ENCODE results near the gene FOXO1.

The FOXO1 gene

DNA sequence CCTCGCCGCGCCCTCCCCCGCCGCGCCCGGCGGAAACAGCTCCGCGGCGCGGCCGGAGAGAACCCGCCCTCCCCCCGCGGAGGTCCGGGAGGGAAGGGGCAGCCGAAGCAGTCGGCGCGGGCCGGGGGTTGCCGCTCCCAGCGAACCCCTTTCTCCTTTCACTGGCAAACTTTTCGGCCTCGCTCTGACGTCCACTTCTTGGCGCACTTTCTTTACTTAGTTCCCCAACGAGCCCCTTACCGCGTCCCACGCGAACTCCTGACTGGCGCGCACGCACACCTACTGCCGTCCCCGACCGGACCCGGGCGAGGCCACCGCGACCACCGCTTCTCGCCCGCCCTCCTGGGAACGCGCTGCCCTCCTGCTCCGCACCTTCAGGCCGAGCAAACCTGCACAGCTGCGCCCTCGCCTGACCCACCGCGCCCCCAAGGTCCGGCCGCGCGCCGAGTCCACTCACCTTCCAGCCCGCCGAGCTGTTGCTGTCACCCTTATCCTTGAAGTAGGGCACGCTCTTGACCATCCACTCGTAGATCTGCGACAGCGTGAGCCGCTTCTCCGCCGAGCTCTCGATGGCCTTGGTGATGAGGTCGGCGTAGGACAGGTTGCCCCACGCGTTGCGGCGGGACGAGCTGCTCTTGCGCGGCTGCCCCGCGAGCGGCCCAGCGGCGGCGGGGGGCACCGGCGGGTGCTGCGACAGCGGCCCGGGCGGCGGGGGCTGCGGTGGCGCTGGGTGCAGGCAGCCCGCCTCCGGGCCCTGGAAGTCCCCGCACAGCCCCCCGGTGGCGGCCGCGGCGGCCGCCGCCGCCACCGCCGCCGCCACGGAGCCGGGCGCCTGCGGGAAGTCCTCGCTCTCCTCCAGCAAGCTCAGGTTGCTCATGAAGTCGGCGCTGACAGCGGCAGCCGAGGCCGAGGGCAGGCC is 1.1 kb downstream of the FOXO1 start:
- peak; percentile 36 for DNase-seq

DNA sequence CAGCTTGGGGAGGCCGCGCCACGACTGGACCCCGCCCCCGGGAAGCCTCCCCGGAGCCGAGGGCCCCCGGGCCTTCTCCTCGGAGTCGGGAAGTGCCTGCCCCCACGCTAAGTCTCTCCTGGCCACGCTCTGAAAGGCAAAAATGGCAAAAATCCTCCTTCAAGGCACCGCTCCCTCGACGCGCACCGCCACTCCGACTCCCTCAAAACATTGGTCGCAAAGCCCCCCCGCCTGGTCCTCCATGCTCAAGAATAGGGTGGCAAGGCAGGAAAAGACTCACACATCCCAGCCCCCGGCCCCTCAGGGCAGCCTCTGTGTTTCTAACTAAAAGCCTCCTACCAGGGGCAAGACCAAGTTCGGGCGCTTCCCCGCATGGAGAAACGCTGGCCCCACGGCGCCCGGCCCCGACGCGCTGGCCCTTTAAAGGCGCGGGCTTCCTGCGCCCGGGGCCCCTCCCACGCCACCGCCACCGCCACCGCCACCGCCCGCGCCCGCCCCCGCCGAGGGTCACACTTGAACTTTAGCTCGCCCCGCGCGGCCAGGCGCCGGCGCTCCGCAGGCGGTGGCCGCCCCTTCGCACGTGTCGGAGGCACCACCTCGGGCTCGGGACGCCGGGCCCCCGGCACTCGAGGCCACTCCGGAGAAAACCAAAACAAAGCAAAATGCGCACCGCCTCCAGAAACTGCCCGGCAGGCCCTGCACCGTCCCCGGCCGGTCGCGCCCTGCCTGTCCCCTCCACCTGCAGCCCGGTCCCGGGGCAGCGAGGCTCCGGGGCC is 1.9 kb downstream of the FOXO1 start:
- DNase-seq, result peak; percentile 50

- peak; percentile 80 for DNase-seq
Observed at GRCh38 chr13:40664100-40664349, 2.4 kb downstream of the FOXO1 start.

DNA sequence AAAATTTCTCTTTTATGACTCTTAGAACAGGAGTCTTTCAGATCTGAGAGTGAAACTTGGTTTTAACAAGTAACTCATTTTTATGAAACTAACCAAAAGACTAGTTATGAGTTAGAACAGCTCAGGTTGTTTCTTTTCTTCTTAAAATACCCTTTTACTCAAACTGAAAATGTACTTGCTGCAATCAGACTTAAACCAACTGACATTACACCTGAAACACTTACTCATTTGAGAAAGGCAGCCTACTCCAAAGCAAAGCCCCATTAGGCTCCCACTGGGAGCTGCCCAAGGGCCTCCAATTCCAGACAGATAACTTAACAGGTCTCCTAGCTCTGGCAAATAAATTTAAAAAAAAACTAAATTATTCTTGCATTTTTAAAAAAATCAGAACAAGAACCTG is 3.6 kb downstream of the FOXO1 start:
- DNase-seq, result peak; percentile 13

DNA sequence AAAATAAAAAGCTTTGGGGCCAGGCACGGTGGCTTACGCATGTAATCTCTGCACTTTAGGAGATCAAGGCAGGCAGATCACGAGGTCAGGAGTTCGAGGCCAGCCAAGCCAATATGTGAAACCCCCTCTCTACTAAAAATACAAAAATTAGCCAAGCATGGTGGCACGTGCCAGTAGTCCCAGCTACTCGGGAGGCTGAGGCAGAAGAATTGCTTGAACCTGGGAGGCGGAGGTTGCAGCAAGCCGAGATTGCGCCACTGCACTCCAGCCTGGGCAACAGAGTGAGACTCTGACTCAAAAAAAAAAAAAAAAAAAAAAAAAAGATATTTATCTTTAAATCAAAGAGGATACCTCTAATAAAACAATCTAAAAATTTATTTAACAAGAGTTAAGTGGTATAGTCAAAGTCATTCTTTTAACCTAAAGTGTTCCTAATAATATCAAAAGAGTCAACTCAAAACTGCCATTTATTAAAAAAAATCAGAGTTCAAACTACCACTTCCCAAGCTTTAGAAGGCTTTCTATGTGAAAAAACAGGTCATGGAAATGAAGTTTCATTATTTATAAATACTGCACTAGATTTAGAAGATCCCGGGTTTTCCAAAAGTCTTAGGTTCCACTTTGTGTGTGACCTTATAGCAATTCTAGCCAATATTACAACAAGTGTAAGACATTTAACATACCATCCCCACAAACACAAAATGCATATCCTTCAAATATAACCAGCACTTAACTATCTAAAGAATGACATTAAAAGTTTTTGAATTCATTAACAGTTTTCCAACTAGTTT is 4.4 kb downstream of the FOXO1 start:
- DNase-seq, result no peak

DNA sequence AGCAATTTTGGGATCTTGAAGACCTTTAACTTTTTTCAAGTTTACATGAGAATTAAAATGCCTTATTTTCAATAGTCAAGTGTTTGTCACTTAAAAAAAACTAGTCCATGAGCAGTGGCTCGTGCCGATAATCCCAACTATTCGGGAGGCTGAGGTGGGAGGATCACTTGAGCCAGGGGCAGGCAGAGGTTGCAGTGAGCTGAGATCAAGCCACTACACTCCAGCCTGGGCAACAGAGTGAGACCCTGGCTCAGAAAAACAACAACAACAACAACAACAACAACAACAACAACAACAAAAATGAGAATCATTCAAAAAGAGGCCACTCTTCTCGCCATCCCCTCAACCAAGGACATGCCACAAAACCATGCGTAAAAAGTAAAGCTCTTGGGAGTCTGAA is 5.7 kb downstream of the FOXO1 start:
- DNase-seq, result no peak

DNA sequence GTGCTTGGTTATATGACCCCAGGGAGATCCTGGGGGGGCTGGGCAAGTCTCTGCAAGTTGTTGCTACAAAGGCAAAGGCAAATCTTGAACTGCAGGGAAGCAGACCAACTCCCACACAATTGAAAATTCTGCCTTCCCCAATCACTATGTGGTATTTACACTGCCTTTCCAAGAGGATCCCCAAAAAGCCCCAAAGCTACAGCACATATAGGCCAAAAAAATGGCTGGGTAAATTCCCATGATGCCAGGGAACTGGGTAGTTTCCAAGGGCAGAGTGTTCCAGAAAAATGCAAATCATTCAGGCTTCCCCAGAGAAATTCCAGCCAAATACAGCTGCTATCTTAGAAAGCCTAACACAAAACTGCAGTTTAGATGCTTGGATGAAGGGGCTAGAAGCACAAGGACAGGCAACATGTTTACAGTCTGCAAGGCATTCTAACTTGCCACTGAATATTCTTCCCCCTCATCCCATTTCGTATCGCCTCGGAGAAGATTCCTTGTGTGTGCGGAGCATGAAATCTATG is 6.2 kb downstream of the FOXO1 start:
- no peak for DNase-seq

- DNase-seq, result no peak
Observed at GRCh38 chr13:40657951-40658350, 8.5 kb downstream of the FOXO1 start.

- no peak for DNase-seq
Observed at GRCh38 chr13:40657307-40657706, 9.1 kb downstream of the FOXO1 start.

DNA sequence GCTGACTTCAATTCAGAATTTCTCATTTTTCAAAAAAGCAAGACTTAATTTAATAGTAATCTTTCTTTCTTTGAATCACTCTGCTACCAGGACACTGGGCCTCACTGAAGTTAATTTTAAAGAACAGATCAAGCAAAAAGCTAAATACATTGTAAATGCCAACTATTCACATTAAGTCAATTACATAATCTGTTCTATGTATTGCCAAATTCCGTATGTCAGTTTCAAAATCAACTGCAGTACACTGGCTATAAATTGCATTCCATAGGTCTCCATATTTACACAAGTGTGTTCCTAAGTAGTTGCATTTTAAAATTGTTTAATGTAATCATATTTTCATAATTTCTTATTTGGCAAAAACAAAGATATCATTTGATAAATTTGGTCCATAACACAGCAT is 10.1 kb downstream of the FOXO1 start:
- no peak for DNase-seq

GRCh38 chr13:40653527-40654318 is 12.7 kb downstream of the FOXO1 start:
- peak; percentile 63 for DNase-seq

DNA sequence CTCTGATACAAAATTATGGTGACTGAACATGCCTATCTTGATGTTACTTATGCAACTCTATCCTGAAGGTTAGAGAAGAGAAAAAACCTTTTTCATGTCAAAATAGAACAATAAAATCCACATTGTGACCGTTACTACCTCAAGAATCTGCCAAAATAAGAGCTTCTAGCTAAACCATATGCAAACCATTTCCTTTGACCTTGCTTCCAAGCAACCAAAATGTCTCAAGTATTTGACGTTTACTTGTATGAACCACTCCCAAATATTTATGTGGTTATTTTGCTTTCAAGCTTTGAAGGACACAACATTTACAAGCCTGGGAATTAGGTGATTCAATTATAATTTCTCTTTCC is 13.9 kb downstream of the FOXO1 start:
- no peak for DNase-seq

DNA sequence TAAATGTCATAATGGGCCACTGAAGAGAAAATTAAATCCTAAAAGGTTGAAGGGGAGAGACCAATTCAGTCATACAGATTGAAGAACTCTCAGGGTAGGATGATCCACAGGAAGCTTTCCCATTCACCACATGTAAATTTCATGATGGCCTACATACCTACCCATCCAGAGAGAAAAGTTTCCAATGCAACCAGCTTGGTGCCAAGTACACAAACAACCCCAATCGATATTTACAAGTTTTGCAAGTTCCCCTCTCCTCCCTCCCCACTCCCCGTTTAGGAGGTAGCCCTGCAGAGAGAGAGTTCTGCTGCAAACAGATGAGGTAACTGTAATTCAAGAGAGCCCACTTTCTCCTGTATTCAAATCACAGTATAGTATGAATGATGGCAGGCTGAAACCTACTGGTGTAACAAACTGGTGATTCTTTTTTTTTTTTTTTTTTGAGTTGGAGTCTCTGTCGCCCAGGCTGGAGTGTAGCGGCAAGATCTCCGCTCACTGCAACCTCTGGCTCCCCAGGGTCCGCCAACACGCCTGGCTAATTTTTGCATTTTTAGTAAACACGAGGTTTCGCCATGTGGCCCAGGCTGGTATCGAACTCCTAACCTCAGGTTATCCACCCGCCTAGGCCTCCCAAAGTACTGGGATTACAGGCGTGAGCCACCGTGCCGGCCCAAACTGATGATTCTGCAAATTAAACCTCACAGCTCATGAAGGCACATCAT is 14.4 kb downstream of the FOXO1 start:
- no peak for DNase-seq

DNA sequence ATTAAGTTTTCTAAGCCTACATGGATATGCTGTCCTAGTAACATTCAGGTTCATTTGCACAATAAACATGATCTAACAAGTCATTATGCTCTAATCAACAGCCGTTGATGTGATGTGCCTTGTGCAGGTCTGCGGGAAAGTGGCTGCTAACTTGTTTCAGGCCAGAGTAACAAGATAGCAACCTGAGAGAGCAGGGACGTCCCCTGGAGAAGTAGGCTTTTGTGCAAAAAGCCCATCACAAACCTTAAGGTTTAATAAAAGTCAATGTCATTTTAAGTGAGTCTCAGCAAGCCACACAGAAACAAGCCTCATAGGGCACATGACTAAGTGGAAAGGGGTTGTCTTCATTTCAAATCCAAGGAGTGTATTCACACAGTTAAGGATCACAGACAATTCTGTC is 17.6 kb downstream of the FOXO1 start:
- no peak for DNase-seq

- DNase-seq, result no peak
Observed at GRCh38 chr13:40648040-40648439, 18.4 kb downstream of the FOXO1 start.

- no peak for DNase-seq
Observed at GRCh38 chr13:40644838-40645604, 21.4 kb downstream of the FOXO1 start.

GRCh38 chr13:40640845-40641458 is 25.5 kb downstream of the FOXO1 start:
- peak; percentile 62 for DNase-seq

- DNase-seq, result no peak
Observed at GRCh38 chr13:40640202-40640601, 26.2 kb downstream of the FOXO1 start.

DNA sequence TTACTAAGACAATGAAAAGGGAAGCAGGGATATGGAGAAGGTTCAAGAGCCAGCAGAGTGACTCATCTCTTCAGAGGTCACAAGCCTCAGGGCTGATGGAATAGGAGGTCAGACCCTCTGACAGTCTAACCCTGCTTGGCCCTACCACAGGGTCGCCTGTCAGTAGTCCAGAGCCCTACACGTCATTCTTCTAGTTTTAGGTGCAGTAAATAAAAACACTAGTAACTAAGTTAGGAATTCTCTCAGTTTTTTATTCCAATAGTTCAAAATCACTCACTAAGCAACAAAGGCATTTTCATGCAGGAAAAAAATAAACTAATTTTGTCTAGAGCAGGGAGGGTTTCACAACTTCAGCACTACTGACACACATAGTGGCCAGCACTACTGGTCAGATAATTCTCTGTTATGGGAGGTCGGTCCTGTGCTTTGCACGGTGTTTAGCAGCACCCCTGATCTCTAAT is 27.2 kb downstream of the FOXO1 start:
- DNase-seq, result no peak

GRCh38 chr13:40637643-40638042 is 28.8 kb downstream of the FOXO1 start:
- DNase-seq, result no peak
